ENCODE measurements around the gene CASTOR1.

CASTOR1 gene

GRCh38 chr22:30326255-30326705 lies 37.0 kb upstream of the CASTOR1 start:
- H3K27ac ChIP-seq, result peak overlapping the region; percentile 92 to 93
- TF ChIP-seq CTCF (IDR thresholded peaks at IDR 0.05), result no peak
- peak; percentile 78 for DNase-seq (ENCODE audit: low spot score)

GRCh38 chr22:30325724-30326254 lies 36.5 kb upstream of the CASTOR1 start:
- Histone ChIP-seq H3K27ac (peak overlapping the region; percentile 92 to 93), H3K4me3 (peak overlapping the region; percentile 85)
- DNase-seq (ENCODE audit: low spot score), result peak; percentile 76
- TF ChIP-seq CTCF (IDR thresholded peaks at IDR 0.05), result no peak

More at GRCh38 chr22:30326255-30326705, 37.0 kb upstream of the CASTOR1 start:
- peak overlapping the region; percentile 85 for H3K4me3 ChIP-seq

- DNase-seq (ENCODE audit: low spot score), result no peak
- peak overlapping the region; percentile 85 for H3K4me3 ChIP-seq
- TF ChIP-seq CTCF (IDR thresholded peaks at IDR 0.05), result no peak
- H3K27ac ChIP-seq, result peak overlapping the region; percentile 92 to 93
Measured at GRCh38 chr22:30325065-30325720, 35.9 kb upstream of the CASTOR1 start.

- peak overlapping the region; percentile 92 to 93 for H3K27ac ChIP-seq
- TF ChIP-seq CTCF (IDR thresholded peaks at IDR 0.05), result no peak
- DNase-seq (ENCODE audit: low spot score), result no peak
- H3K4me3 ChIP-seq, result peak overlapping the region; percentile 85
Measured at GRCh38 chr22:30324014-30324730, 34.9 kb upstream of the CASTOR1 start.

GRCh38 chr22:30323246-30323645 lies 33.9 kb upstream of the CASTOR1 start:
- Histone ChIP-seq H3K4me3 (no peak overlapping the region), H3K27ac (peak overlapping the region; percentile 92 to 93)
- no peak for DNase-seq (ENCODE audit: low spot score)
- no peak for TF ChIP-seq CTCF (IDR thresholded peaks at IDR 0.05)

GRCh38 chr22:30321461-30321860 lies 32.2 kb upstream of the CASTOR1 start:
- DNase-seq (ENCODE audit: low spot score), result no peak
- Histone ChIP-seq H3K27ac (peak overlapping the region; percentile 6 to 61), H3K4me3 (no peak overlapping the region)
- TF ChIP-seq CTCF (IDR thresholded peaks at IDR 0.05), result no peak
